GM12865 (cell line): Measurements from ENCODE around the gene PTPRK.

Source experiments
- DNase-seq: peaks from one replicate; pipeline ENCODE4 v3.0.0; 2010; ENCODE audit warnings: low read depth
- H3K4me3 ChIP-seq: 2 replicates; pipeline ENCODE4 v1.5.1; 2011; ENCODE audit warnings: mild to moderate bottlenecking, low read depth, low read length, control low read depth
- TF ChIP-seq, protein P1 (sequence below): IDR thresholded peaks from 2 replicates; pipeline ENCODE4 v1.5.1; 2011; ENCODE audit warnings: low read length, control low read depth, low read depth, inconsistent platforms; ENCODE audit not compliant: insufficient read depth; ENCODE audit errors: missing control alignments

The PTPRK gene

GRCh38 chr6:128456510-128457230, 63.7 kb downstream of the PTPRK start:
- TF ChIP-seq, protein P1, sequence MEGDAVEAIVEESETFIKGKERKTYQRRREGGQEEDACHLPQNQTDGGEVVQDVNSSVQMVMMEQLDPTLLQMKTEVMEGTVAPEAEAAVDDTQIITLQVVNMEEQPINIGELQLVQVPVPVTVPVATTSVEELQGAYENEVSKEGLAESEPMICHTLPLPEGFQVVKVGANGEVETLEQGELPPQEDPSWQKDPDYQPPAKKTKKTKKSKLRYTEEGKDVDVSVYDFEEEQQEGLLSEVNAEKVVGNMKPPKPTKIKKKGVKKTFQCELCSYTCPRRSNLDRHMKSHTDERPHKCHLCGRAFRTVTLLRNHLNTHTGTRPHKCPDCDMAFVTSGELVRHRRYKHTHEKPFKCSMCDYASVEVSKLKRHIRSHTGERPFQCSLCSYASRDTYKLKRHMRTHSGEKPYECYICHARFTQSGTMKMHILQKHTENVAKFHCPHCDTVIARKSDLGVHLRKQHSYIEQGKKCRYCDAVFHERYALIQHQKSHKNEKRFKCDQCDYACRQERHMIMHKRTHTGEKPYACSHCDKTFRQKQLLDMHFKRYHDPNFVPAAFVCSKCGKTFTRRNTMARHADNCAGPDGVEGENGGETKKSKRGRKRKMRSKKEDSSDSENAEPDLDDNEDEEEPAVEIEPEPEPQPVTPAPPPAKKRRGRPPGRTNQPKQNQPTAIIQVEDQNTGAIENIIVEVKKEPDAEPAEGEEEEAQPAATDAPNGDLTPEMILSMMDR: no peak
- no peak for DNase-seq

GRCh38 chr6:128455959-128456358, 64.4 kb downstream of the PTPRK start:
- TF ChIP-seq, protein P1: no peak
- DNase-seq: no peak
- H3K4me3 ChIP-seq: no peak overlapping the region

More at GRCh38 chr6:128456510-128457230, 63.7 kb downstream of the PTPRK start:
- no peak overlapping the region for H3K4me3 ChIP-seq

DNA sequence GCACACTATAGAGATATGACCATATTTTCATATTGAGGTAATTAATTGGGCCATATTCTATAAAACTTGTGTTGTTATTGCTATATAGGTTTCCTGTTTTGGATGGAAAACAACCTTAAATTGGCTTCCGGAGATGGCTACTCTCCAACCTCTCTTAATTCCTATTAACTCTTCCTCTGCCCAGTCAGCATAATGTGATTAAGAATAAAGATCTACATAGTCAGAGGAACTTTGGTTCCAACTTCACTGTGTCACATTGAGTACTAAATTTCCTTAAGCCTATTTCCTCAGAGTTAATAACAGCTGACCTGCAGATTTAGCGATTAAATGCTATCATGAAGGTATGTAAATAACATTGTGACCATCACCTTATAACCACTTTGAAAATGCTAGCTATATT, 67.7 kb downstream of the PTPRK start:
- no peak overlapping the region for H3K4me3 ChIP-seq
- TF ChIP-seq, protein P1: no peak
- no peak for DNase-seq

GRCh38 chr6:128446497-128446896, 73.9 kb downstream of the PTPRK start:
- no peak for DNase-seq
- TF ChIP-seq, protein P1: no peak
- no peak overlapping the region for H3K4me3 ChIP-seq

GRCh38 chr6:128443553-128443952, 76.8 kb downstream of the PTPRK start:
- DNase-seq: no peak
- TF ChIP-seq, protein P1: no peak
- H3K4me3 ChIP-seq: no peak overlapping the region

- H3K4me3 ChIP-seq: no peak overlapping the region
- no peak for DNase-seq
- TF ChIP-seq, protein P1: no peak
These were observed 80.8 kb downstream of the PTPRK start for GRCh38 chr6:128439627-128440026.

GRCh38 chr6:128438393-128438792, 82.0 kb downstream of the PTPRK start:
- H3K4me3 ChIP-seq: no peak overlapping the region
- TF ChIP-seq, protein P1: no peak
- no peak for DNase-seq
